ENCODE measurements around the gene DBNL. TPM values are rescaled to one million over a fixed set of nuclear protein-coding genes. Genes with fewer than 3 reads are reported as not detected.
A peak's percentile ranks its signal among the peaks of the same experiment; 100 is the strongest.

Gene DBNL
- total RNA-seq, 6 donors from 2014 or later, result 81.8 to 169 (median 130) TPM

DNA sequence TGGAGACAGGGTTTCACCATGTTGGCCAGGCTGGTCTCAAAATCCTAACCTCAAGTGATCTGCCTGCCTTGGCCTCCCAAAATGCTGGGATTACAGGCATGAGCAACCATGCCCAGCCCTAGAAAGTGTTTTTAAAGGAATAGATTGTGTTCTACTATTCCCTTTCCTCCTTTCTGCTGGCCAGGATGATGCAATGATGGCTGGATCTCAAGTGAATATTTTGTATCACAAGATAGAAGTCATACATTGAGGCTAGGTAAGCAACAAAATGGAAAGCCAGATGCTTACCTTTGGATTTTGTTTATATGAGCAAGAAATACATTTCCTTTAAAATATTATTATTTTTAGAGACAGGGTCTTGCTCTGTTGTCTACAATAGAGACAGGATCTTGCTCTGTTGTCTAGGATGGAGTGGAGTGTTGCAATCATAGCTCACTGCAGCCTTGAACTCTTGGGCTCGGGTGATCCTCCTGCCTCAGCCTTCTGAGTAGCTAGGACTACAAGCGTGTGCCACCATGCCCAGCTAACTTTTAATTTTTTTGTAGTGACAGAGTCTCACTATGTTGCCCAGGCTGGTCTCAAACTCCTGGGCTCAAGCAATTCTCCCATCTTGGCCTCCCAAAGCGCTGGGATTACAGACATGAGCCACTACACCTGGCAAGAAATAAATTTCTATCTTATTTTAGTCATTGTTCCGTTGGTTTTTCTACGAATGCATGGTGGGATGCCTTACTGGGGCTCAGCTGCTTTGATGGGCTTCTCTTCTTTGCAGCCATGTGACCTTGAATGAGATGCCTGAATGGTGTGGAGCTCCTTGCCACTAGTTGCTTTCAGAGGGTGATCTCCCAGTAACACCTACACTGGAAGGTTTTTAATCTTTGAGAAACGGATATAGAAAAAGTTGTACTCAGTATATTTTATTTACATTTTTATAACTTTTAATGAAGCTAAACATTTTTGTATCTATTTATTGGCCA lies 53.9 kb downstream of the DBNL start:
- TF ChIP-seq EP300 (IDR thresholded peaks at IDR 0.05) (no peak), POLR2A (IDR thresholded peaks at IDR 0.05) (no peak), POLR2AphosphoS5 (IDR thresholded peaks at IDR 0.05) (no peak), CTCF (IDR thresholded peaks at IDR 0.05) (no peak)
- Histone ChIP-seq H3K27ac (no peak overlapping the region), H3K9me3 (no peaks in the 10 kb centered on the region), H3K27me3 (no peaks in the 10 kb centered on the region), H3K36me3 (no peaks in the 10 kb centered on the region), H3K4me1 (peaks cover 0 to 6% (median 4%) of the 10 kb centered on the region in 4 donors), H3K4me3 (no peak overlapping the region)
- 87% methylated on average over 6 of the region's 6 CpGs for WGBS, 2 donors
- DNase-seq (no peak), ATAC-seq (ENCODE audit: low FRiP score in 2 of 2) (no peak)

- ATAC-seq (ENCODE audit: low FRiP score in 2 of 2), result no peak
- Histone ChIP-seq H3K27me3 (peaks cover 0 to 9% (median 4%) of the 10 kb centered on the region in 4 donors), H3K4me1 (peaks cover 4 to 11% (median 8%) of the 10 kb centered on the region in 4 donors), H3K9me3 (no peaks in the 10 kb centered on the region), H3K27ac (no peak overlapping the region), H3K4me3 (no peak overlapping the region), H3K36me3 (no peaks in the 10 kb centered on the region)
- DNase-seq, result no peak
- TF ChIP-seq POLR2A (IDR thresholded peaks at IDR 0.05) (no peak), EP300 (IDR thresholded peaks at IDR 0.05) (no peak), POLR2AphosphoS5 (IDR thresholded peaks at IDR 0.05) (no peak), CTCF (IDR thresholded peaks at IDR 0.05) (no peak)
- WGBS, 2 donors, result 42 to 60% methylated on average over 4 of the region's 4 CpGs
Measured at GRCh38 chr7:44099669-44100068, 55.2 kb downstream of the DBNL start.

- DNase-seq (no peak), ATAC-seq (ENCODE audit: low FRiP score in 2 of 2) (no peak)
- TF ChIP-seq POLR2AphosphoS5 (IDR thresholded peaks at IDR 0.05) (peak in 1 of 2 donors; percentile 21), CTCF (IDR thresholded peaks at IDR 0.05) (no peak)
Measured at GRCh38 chr7:44100458-44101302, 56.2 kb downstream of the DBNL start.

DNA sequence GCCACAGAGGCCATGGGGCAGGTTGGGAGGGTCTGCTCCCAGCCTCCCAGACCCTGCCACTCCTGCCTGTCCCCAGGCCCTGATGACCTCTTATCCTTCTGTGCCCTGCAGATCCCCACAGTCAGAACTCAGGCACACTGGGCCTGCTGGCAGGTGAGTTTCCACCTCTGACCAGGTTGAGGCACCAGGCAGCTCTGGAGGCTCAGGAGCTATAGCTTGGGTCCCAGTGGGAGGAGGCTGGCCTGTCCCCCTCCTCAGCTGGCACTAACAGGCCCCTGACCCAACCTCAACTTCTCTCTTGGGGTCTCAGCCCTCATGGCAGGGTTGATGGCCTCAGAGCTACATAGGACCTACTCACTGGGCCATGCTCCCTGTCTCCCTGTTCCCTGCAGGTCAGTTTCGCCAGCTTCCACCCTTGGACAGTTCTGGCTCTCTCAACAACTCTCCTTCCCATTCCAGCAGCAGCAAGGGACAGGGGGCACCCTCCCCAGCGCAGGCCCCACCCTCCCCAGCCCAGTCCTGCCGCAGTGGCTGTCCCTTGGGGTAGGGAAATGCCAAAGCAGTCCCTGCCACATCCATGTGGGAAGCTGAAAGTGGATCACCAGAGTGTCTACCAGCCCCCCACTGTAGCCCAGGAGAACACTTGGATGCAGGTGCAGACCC lies 56.9 kb downstream of the DBNL start:
- DNase-seq (no peak), ATAC-seq (ENCODE audit: low FRiP score in 2 of 2) (no peak)
- Histone ChIP-seq H3K27ac (peak overlapping the region; percentile 53 to 91 (median 66)), H3K4me1 (peaks cover 5 to 16% (median 9%) of the 10 kb centered on the region in 4 donors), H3K4me3 (no peak overlapping the region), H3K36me3 (no peaks in the 10 kb centered on the region), H3K9me3 (no peaks in the 10 kb centered on the region), H3K27me3 (peaks cover 0 to 10% (median 6%) of the 10 kb centered on the region in 4 donors)
- WGBS, 2 donors, result 83 to 91% methylated on average over 1 to 3 of the region's 3 CpGs
- TF ChIP-seq POLR2AphosphoS5 (IDR thresholded peaks at IDR 0.05) (no peak), EP300 (IDR thresholded peaks at IDR 0.05) (no peak), POLR2A (IDR thresholded peaks at IDR 0.05) (no peak), CTCF (IDR thresholded peaks at IDR 0.05) (no peak)

More at GRCh38 chr7:44100458-44101302, 56.2 kb downstream of the DBNL start:
- H3K27me3 ChIP-seq, result peaks cover 0 to 10% (median 6%) of the 10 kb centered on the region in 4 donors
- H3K9me3 ChIP-seq, result no peaks in the 10 kb centered on the region
- H3K27ac ChIP-seq, result peak overlapping the region; percentile 16 to 91 (median 66)
- H3K4me3 ChIP-seq, result no peak overlapping the region
- peaks cover 5 to 16% (median 9%) of the 10 kb centered on the region in 4 donors for H3K4me1 ChIP-seq
- WGBS, 2 donors, result 61 to 76% methylated on average over 7 to 9 of the region's 10 CpGs
- no peaks in the 10 kb centered on the region for H3K36me3 ChIP-seq

Data from upper lobe of left lung (tissue), 6 donors.